ENCODE data around the gene CCDC89. TPM values are rescaled to one million over a fixed set of nuclear protein-coding genes. Genes with fewer than 3 reads are reported as not detected.
A peak's percentile ranks its signal among the peaks of the same experiment; 100 is the strongest.

CCDC89 gene
- total and polyA plus RNA-seq, 2 of the 13 experiments (the other 11 are each of a cell fraction or from before 2014, with no cell fraction given), result 0.13 to 0.38 TPM

DNA sequence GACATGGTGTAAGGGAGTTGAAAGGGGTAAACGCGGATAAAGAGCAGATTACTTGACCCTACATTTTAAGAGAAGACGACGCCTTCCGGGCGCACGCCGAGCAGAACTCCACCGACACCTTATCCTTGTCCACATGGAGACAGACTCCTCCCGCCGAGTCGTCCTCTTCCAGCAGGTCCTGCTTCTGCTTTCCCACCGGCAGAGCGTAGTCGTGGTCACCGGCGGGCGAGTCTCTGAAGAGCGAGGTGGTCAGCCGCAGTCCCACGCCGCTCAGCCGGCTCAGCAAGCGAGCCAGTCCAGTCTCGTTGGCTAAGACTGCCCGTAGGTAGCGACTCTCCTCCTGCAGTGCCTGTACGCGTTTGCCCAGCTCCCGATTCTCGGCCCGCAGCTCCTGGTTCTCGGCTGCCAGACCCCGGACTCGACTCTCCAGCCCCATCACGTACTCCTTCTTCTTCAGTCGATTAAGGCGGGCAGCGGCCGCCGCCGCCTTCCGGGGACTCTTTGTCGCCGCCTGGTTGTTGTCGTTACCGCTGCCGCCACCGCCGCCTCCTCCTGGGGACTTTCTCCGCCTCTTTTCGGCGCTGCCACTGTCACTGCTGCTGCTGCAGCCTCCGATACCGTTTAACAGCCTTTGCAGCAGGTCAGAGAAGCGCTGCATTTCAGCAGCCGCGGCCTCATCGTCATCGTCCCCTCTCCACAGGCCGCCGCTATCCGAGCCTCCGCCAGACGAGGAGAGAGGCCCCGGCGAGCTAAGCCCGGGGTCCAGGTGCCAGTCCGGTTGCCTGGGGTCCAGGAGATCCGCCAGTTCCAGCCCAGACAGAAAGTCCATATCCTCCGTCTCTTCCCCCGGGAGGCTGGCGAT, 22.0 kb downstream of the CCDC89 start (continued):
- TF ChIP-seq TBP (CRISPR knock-in tag; IDR thresholded peaks at IDR 0.05) (0 out of 2 replicates have a peak, but pooled peaks have one; percentile 31), ETV5 (CRISPR knock-in tag; IDR thresholded peaks at IDR 0.05; ENCODE audit: borderline replicate concordance) (0 out of 2 replicates have a peak, but pooled peaks have one; percentile 24), NONO (IDR thresholded peaks at IDR 0.05) (no peak), NONO (CRISPR knock-in tag; conservative IDR thresholded peaks at IDR 0.05) (0 out of 2 replicates have a peak, but pooled peaks have one; percentile 9), ZNF589 (CRISPR knock-in tag; conservative IDR thresholded peaks at IDR 0.05) (0 out of 2 replicates have a peak, but pooled peaks have one; percentile 11), ZNF788 (CRISPR knock-in tag; IDR thresholded peaks at IDR 0.05; ENCODE audit: borderline replicate concordance) (peak; percentile 41; the same call in 1 of the 2 replicates), MEF2D (CRISPR knock-in tag; IDR thresholded peaks at IDR 0.05) (no peak), MAF1 (CRISPR knock-in tag; IDR thresholded peaks at IDR 0.05; ENCODE audit: borderline replicate concordance) (0 out of 2 replicates have a peak, but pooled peaks have one; percentile 38), SP4 (CRISPR knock-in tag; IDR thresholded peaks at IDR 0.05) (no peak), SP5 (CRISPR knock-in tag; IDR thresholded peaks at IDR 0.05; ENCODE audit: borderline replicate concordance, low read depth) (peak; percentile 55; the same call in 1 of the 2 replicates), ZIK1 (CRISPR knock-in tag; IDR thresholded peaks at IDR 0.05; ENCODE audit: borderline replicate concordance, low read depth) (0 out of 2 replicates have a peak, but pooled peaks have one; percentile 25), RFXANK (CRISPR knock-in tag; IDR thresholded peaks at IDR 0.05) (no peak), ZFP36L2 (CRISPR knock-in tag; IDR thresholded peaks at IDR 0.05) (no peak), ZNF3 (CRISPR knock-in tag; IDR thresholded peaks at IDR 0.05) (no peak), PTBP1 (IDR thresholded peaks at IDR 0.05; ENCODE audit: low read depth, low read length, poor library complexity, severe bottlenecking) (no peak)
- TF ChIP-seq, protein P1, sequence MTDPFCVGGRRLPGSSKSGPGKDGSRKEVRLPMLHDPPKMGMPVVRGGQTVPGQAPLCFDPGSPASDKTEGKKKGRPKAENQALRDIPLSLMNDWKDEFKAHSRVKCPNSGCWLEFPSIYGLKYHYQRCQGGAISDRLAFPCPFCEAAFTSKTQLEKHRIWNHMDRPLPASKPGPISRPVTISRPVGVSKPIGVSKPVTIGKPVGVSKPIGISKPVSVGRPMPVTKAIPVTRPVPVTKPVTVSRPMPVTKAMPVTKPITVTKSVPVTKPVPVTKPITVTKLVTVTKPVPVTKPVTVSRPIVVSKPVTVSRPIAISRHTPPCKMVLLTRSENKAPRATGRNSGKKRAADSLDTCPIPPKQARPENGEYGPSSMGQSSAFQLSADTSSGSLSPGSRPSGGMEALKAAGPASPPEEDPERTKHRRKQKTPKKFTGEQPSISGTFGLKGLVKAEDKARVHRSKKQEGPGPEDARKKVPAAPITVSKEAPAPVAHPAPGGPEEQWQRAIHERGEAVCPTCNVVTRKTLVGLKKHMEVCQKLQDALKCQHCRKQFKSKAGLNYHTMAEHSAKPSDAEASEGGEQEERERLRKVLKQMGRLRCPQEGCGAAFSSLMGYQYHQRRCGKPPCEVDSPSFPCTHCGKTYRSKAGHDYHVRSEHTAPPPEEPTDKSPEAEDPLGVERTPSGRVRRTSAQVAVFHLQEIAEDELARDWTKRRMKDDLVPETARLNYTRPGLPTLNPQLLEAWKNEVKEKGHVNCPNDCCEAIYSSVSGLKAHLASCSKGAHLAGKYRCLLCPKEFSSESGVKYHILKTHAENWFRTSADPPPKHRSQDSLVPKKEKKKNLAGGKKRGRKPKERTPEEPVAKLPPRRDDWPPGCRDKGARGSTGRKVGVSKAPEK (CRISPR knock-in tag; IDR thresholded peaks at IDR 0.05; ENCODE audit: borderline replicate concordance), result no peak
- TF ChIP-seq, protein P2, sequence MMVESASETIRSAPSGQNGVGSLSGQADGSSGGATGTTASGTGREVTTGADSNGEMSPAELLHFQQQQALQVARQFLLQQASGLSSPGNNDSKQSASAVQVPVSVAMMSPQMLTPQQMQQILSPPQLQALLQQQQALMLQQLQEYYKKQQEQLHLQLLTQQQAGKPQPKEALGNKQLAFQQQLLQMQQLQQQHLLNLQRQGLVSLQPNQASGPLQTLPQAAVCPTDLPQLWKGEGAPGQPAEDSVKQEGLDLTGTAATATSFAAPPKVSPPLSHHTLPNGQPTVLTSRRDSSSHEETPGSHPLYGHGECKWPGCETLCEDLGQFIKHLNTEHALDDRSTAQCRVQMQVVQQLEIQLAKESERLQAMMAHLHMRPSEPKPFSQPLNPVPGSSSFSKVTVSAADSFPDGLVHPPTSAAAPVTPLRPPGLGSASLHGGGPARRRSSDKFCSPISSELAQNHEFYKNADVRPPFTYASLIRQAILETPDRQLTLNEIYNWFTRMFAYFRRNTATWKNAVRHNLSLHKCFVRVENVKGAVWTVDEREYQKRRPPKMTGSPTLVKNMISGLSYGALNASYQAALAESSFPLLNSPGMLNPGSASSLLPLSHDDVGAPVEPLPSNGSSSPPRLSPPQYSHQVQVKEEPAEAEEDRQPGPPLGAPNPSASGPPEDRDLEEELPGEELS (CRISPR knock-in tag; IDR thresholded peaks at IDR 0.05), result 0 out of 2 replicates have a peak, but pooled peaks have one; percentile 4
- TF ChIP-seq, protein P3, sequence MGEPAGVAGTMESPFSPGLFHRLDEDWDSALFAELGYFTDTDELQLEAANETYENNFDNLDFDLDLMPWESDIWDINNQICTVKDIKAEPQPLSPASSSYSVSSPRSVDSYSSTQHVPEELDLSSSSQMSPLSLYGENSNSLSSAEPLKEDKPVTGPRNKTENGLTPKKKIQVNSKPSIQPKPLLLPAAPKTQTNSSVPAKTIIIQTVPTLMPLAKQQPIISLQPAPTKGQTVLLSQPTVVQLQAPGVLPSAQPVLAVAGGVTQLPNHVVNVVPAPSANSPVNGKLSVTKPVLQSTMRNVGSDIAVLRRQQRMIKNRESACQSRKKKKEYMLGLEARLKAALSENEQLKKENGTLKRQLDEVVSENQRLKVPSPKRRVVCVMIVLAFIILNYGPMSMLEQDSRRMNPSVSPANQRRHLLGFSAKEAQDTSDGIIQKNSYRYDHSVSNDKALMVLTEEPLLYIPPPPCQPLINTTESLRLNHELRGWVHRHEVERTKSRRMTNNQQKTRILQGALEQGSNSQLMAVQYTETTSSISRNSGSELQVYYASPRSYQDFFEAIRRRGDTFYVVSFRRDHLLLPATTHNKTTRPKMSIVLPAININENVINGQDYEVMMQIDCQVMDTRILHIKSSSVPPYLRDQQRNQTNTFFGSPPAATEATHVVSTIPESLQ (CRISPR knock-in tag; conservative IDR thresholded peaks at IDR 0.05), result no peak
- TF ChIP-seq, protein P4, sequence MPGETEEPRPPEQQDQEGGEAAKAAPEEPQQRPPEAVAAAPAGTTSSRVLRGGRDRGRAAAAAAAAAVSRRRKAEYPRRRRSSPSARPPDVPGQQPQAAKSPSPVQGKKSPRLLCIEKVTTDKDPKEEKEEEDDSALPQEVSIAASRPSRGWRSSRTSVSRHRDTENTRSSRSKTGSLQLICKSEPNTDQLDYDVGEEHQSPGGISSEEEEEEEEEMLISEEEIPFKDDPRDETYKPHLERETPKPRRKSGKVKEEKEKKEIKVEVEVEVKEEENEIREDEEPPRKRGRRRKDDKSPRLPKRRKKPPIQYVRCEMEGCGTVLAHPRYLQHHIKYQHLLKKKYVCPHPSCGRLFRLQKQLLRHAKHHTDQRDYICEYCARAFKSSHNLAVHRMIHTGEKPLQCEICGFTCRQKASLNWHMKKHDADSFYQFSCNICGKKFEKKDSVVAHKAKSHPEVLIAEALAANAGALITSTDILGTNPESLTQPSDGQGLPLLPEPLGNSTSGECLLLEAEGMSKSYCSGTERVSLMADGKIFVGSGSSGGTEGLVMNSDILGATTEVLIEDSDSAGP (CRISPR knock-in tag; IDR thresholded peaks at IDR 0.05; ENCODE audit: borderline replicate concordance), result 0 out of 2 replicates have a peak, but pooled peaks have one; percentile 6
- TF ChIP-seq, protein P5, sequence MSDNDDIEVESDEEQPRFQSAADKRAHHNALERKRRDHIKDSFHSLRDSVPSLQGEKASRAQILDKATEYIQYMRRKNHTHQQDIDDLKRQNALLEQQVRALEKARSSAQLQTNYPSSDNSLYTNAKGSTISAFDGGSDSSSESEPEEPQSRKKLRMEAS (IDR thresholded peaks at IDR 0.05), result 0 out of 2 replicates have a peak, but pooled peaks have one; percentile 11

All from HepG2 (cell line).